Lung (tissue), 12 donors: ENCODE results near the gene FCN1. TPM values are rescaled to one million over a fixed set of nuclear protein-coding genes. Genes with fewer than 3 reads are reported as not detected.

Experiments
- ATAC-seq: fragments of 200-7000 bp; cut with Tn5 transposase; one replicate; pipeline ENCODE4 v1.9.1; 2020; ENCODE audit warnings: moderate number of reproducible peaks; ENCODE audit not compliant: insufficient read depth, low FRiP score
- DNase-seq, 3 donors: peaks; one replicate each; pipeline ENCODE4 v3.0.0-alpha.2; 2013 to 2017
- H3K27ac ChIP-seq, 2 donors: one replicate each; pipeline ENCODE4 v1.5.1; 2013; ENCODE audit warnings: mild to moderate bottlenecking in 2 of 2, moderate library complexity in 2 of 2, control low read depth in 1 of 2, inconsistent platforms in 1 of 2, low read depth in 1 of 2, low read length in 1 of 2
- H3K27me3 ChIP-seq, 3 donors: one replicate each; pipeline ENCODE4 v1.5.1; 2013; ENCODE audit warnings: low read length in 2 of 3; ENCODE audit not compliant: control insufficient read depth in 3 of 3, insufficient read depth in 3 of 3
- H3K36me3 ChIP-seq, 4 donors: one replicate each; pipeline ENCODE4 v1.5.1; 2013; ENCODE audit warnings: low read length in 4 of 4, mild to moderate bottlenecking in 1 of 4, moderate library complexity in 1 of 4; ENCODE audit not compliant: control insufficient read depth in 4 of 4, insufficient read depth in 4 of 4
- H3K4me1 ChIP-seq, 5 donors: one replicate each; pipeline ENCODE4 v1.5.1; 2013; ENCODE audit warnings: low read length in 5 of 5, mild to moderate bottlenecking in 2 of 5, moderate library complexity in 1 of 5; ENCODE audit not compliant: control insufficient read depth in 5 of 5, insufficient read depth in 5 of 5
- H3K4me3 ChIP-seq: one replicate; pipeline ENCODE4 v1.5.1; 2013; ENCODE audit warnings: mild to moderate bottlenecking, control low read depth, moderate library complexity
- H3K9ac ChIP-seq, 2 donors: one replicate each; pipeline ENCODE4 v1.5.1; 2013; ENCODE audit warnings: low read length in 2 of 2, control low read depth in 1 of 2; ENCODE audit not compliant: insufficient read depth in 1 of 2
- H3K9me3 ChIP-seq, 4 donors: one replicate each; pipeline ENCODE4 v1.5.1; 2013; ENCODE audit warnings: low read length in 3 of 4, mild to moderate bottlenecking in 1 of 4, moderate library complexity in 1 of 4; ENCODE audit not compliant: control insufficient read depth in 4 of 4, insufficient read depth in 3 of 4
- WGBS, 2 donors: extraction: QIAGEN DNeasy Blood & Tissue Kit; methylation state at CpG; one replicate each; pipeline ENCODE4 v1.1.7; 2013; 5-methylcytosine and 5-hydroxymethylcytosine counted together
- polyA plus RNA-seq, 2 donors: library from polyadenylated mRNA; stranded (reverse); fragments of 200-250 nt; gene quantifications; one replicate each; pipeline ENCODE4 v1.2.1, GENCODE V29; 2013
- total RNA-seq, 2 donors: library from RNA; depleted of rRNA in 1 of 2; stranded (reverse); fragments of >200 nt in 1 of 2; gene quantifications; one replicate each; pipeline ENCODE4 v1.2.1, GENCODE V29; 2014 to 2021
- TF ChIP-seq, protein P1 (sequence below): IDR thresholded peaks from 2 replicates; pipeline ENCODE4 v1.5.1; 2012; ENCODE audit warnings: mild to moderate bottlenecking; ENCODE audit errors: control extremely low read depth, extremely low read depth
- donor health status: control.
- donor health status: control.
- donor health status: Bipolar disorder and iron deficiency.
- donor health status: healthy.
- donor health status: DM: yes; HTN: yes; CAD: no.

Gene FCN1
- total and polyA plus RNA-seq, 4 donors, result 18.7 to 149 (median 48.2) TPM

DNA sequence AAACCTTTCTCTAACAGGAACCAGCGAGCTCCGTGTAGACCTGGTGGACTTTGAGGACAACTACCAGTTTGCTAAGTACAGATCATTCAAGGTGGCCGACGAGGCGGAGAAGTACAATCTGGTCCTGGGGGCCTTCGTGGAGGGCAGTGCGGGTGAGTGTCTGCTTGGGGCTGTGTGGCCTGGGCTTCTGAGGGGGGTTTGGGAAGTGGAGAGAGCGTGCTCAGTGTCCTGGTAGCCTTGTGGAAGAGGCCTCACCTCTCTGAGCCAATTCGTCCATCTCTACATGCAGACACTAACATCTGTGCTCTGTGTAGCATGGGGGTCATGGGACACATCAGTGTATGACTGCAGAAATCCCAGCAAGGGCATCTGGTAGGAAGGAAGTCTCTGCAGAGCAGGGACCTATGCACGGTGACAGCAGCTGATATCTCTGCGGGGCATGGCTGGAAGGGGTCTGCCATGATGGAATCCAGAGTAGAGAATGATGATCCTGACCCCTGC is 31.2 kb downstream of the FCN1 start:
- no peak overlapping the region for H3K4me3 ChIP-seq
- no peak for DNase-seq

DNA sequence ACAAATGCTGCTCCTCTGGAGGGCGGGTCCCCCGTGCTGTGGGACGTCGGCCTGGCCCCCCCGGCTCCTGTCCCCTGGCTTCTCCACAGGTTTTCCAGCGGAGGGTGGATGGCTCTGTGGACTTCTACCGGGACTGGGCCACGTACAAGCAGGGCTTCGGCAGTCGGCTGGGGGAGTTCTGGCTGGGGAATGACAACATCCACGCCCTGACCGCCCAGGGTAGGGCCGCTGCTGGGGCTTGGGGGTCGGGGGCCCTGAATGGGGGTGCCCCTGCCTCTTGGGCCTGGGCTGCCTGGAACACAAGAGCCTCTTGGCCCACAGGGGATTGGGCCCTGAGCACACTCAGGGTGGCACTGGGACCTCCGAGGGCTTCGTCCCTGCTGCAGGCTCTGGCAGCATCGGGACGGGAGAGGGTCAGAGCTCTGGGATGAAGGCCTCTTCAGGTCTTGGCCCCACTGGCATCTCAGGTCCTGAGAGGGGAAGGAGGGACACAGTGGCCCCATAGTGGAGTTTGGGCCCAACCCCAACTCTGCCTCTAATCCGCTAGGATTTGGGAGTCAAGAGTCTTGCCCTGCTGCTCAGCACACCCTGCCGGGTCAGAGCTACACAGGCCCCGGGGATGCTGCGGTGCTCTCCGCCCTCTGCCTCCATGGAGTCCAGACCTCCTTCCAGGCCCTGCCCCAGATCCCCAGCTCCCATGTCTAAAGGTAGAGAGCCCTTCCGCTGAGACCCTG is 31.9 kb downstream of the FCN1 start:
- Histone ChIP-seq H3K27ac (no peak overlapping the region), H3K9ac (no peak overlapping the region), H3K4me3 (no peak overlapping the region), H3K9me3 (peaks cover 0 to 3% (median 0%) of the 10 kb centered on the region in 4 donors), H3K4me1 (peaks cover 0 to 10% (median 0%) of the 10 kb centered on the region in 5 donors), H3K27me3 (no peaks in the 10 kb centered on the region), H3K36me3 (no peaks in the 10 kb centered on the region)
- ATAC-seq, result no peak
- 93 to 96% methylated on average over 24 of the region's 24 CpGs for WGBS, 2 donors
- TF ChIP-seq, protein P1, sequence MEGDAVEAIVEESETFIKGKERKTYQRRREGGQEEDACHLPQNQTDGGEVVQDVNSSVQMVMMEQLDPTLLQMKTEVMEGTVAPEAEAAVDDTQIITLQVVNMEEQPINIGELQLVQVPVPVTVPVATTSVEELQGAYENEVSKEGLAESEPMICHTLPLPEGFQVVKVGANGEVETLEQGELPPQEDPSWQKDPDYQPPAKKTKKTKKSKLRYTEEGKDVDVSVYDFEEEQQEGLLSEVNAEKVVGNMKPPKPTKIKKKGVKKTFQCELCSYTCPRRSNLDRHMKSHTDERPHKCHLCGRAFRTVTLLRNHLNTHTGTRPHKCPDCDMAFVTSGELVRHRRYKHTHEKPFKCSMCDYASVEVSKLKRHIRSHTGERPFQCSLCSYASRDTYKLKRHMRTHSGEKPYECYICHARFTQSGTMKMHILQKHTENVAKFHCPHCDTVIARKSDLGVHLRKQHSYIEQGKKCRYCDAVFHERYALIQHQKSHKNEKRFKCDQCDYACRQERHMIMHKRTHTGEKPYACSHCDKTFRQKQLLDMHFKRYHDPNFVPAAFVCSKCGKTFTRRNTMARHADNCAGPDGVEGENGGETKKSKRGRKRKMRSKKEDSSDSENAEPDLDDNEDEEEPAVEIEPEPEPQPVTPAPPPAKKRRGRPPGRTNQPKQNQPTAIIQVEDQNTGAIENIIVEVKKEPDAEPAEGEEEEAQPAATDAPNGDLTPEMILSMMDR, result no peak
- DNase-seq, result no peak

More for the DNA sequence above, 31.2 kb downstream of the FCN1 start:
- ATAC-seq, result no peak
- whole genome bisulfite sequencing, 2 donors, result 90 to 91% methylated on average over 11 of the region's 11 CpGs
- Histone ChIP-seq H3K36me3 (no peaks in the 10 kb centered on the region), H3K9me3 (peaks cover 0 to 3% (median 0%) of the 10 kb centered on the region in 4 donors), H3K27me3 (no peaks in the 10 kb centered on the region), H3K9ac (no peak overlapping the region), H3K27ac (no peak overlapping the region), H3K4me1 (peaks cover 0 to 10% (median 0%) of the 10 kb centered on the region in 5 donors)
- TF ChIP-seq, protein P1, result no peak

DNA sequence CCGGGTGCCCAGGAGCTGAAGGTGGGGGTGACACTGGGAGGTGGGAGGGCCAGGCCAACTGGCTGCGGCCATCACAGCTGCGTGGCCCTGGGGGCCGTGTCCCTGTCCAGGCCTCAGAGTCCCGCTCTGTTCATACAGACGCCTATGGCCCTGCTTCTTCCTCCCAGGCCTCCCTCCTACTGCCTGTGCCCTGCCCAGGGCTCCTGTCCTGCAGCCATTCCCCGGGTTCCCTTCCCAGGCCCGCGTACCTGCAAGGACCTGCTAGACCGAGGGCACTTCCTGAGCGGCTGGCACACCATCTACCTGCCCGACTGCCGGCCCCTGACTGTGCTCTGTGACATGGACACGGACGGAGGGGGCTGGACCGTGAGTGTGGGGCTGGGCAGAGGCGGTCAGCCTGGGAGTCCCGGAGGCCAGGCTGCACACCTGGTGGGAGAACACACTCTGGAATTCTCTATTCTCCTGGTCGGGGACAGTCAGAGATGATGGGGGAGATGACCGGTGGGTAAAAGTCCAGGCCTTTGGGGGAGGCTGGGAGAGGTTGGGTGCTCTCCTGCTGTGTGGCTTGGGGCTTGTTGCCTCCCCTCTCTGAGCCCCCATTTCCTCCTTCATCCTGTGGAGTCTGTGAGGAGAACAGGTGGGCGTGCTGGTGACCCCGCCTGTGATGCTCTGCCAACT is 32.6 kb downstream of the FCN1 start:
- Histone ChIP-seq H3K9ac (no peak overlapping the region), H3K27me3 (no peaks in the 10 kb centered on the region)

More for the DNA sequence above, 32.6 kb downstream of the FCN1 start:
- Histone ChIP-seq H3K4me3 (no peak overlapping the region), H3K36me3 (no peaks in the 10 kb centered on the region), H3K4me1 (peaks cover 0 to 16% (median 0%) of the 10 kb centered on the region in 5 donors), H3K27ac (no peak overlapping the region), H3K9me3 (peaks cover 0 to 3% (median 0%) of the 10 kb centered on the region in 4 donors)
- WGBS, 2 donors, result 93 to 94% methylated on average over 22 of the region's 22 CpGs
- no peak for ATAC-seq
- DNase-seq, result no peak
- TF ChIP-seq, protein P1, result no peak
